Spleen (tissue), 11 donors: ENCODE data around the gene PHC1. TPM values are rescaled to one million over a fixed set of nuclear protein-coding genes. Genes with fewer than 3 reads are reported as not detected.

ENCODE experiments used
- DNase-seq: peaks from one replicate; pipeline ENCODE4 v3.0.0-alpha.2; 2020
- H3K27ac ChIP-seq, 8 donors: fragments of 200-600 bp; sonication (generic) in 7 of 8; 1 replicate in 4 of 8; 2 replicates in 4 of 8; pipeline versions ENCODE4 v1.5.0 to v1.8.0; 2016 to 2021; ENCODE audit warnings: inconsistent platforms in 4 of 8, mild to moderate bottlenecking in 4 of 8, moderate library complexity in 1 of 8
- H3K27me3 ChIP-seq, 7 donors: fragments of 200-600 bp; sonication (generic) in 6 of 7; replicated peaks in 1 of 7; 1 replicate in 4 of 7; 2 replicates in 3 of 7; pipeline versions ENCODE4 v1.5.0 to v1.8.0; 2016 to 2021; ENCODE audit warnings: inconsistent platforms in 3 of 7, mild to moderate bottlenecking in 1 of 7
- H3K36me3 ChIP-seq, 6 donors: fragments of 200-600 bp; sonication (generic) in 5 of 6; 1 replicate in 4 of 6; 2 replicates in 2 of 6; pipeline versions ENCODE4 v1.5.0 to v1.8.0; 2016 to 2021; ENCODE audit warnings: inconsistent platforms in 2 of 6
- H3K4me1 ChIP-seq, 6 donors: fragments of 200-600 bp; sonication (generic) in 5 of 6; 1 replicate in 3 of 6; 2 replicates in 3 of 6; pipeline versions ENCODE4 v1.5.0 to v1.8.0; 2016 to 2021; ENCODE audit warnings: inconsistent platforms in 3 of 6
- H3K4me3 ChIP-seq, 8 donors: fragments of 200-600 bp; sonication (generic) in 7 of 8; 1 replicate in 4 of 8; 2 replicates in 4 of 8; pipeline versions ENCODE4 v1.5.0 to v1.8.0; 2016 to 2021; ENCODE audit warnings: inconsistent platforms in 4 of 8, mild to moderate bottlenecking in 4 of 8, moderate library complexity in 2 of 8
- H3K9me3 ChIP-seq, 8 donors: fragments of 200-600 bp; sonication (generic) in 7 of 8; 1 replicate in 4 of 8; 2 replicates in 4 of 8; pipeline versions ENCODE4 v1.5.0 to v1.8.0; 2016 to 2021; ENCODE audit warnings: inconsistent platforms in 4 of 8
- POLR2A ChIP-seq, 3 donors: fragments of 450-650 bp; IDR thresholded peaks; one replicate each; pipeline ENCODE4 v1.5.1; 2017; ENCODE audit warnings: antibody characterized with exemption in 3 of 3, mild to moderate bottlenecking in 1 of 3
- POLR2AphosphoS5 ChIP-seq, 3 donors: sonication (generic); formaldehyde crosslinking; IDR thresholded peaks; one replicate each; pipeline ENCODE4 v1.5.1; 2017; ENCODE audit warnings: antibody characterized with exemption in 3 of 3
- WGBS, 5 donors: extraction: QIAGEN DNeasy Blood & Tissue Kit in 3 of 5; methylation state at CpG; one replicate each; pipeline versions ENCODE4 v1.1.5 to v1.1.7; 2013 to 2018; 5-methylcytosine and 5-hydroxymethylcytosine counted together
- intact Hi-C: fragments of 100-400 bp; cut with DNase I; formaldehyde crosslinking; loops from one replicate; pipeline ENCODE4 v1.15.0; 2023; ENCODE audit warnings: low total_unique reads
- polyA plus RNA-seq, 3 donors: library from polyadenylated mRNA; stranded (reverse); fragments of 200-250 nt; gene quantifications; one replicate each; pipeline ENCODE4 v1.2.1, GENCODE V29; 2013
- total RNA-seq, 7 donors: library from RNA; depleted of rRNA in 3 of 7; stranded (reverse); fragments of >200 nt in 3 of 7; fragmentation: NEBNext Ultra II Directional in 4 of 7; extraction: Animal tissue kit (Norgen Biotek cat#: 25700) in 4 of 7; gene quantifications; one replicate each; pipeline versions ENCODE4 v1.1.0 to v1.2.1, GENCODE V29; 2016 to 2021
- TF ChIP-seq, protein P1 (sequence below), 11 experiments: fragments of 200-600 bp in 7 of 11; fragments of 450-650 bp in 4 of 11; sonication (generic) in 4 of 11; IDR thresholded peaks in 8 of 11; conservative IDR thresholded peaks in 3 of 11; 1 replicate in 7 of 11; 2 replicates in 4 of 11; pipeline versions ENCODE4 v1.4.0 to v1.8.0; 2016 to 2021; ENCODE audit warnings: antibody characterized with exemption in 11 of 11, inconsistent platforms in 4 of 11, mild to moderate bottlenecking in 1 of 11
- donor health status: healthy with polysubstance abuse.
- donor health status: DM: no; HTN: no; CAD: no; lungs with moderate emphysema.
- donor health status: DM: no; HTN: no; CAD: no.
- donor health status: Bipolar disorder and iron deficiency.
- donor health status: healthy.
- donor health status: DM: no; HTN: no; CAD: no.
- donor health status: DM: yes; HTN: yes; CAD: no.

The PHC1 gene
- total and polyA plus RNA-seq, 10 donors: 16.5 to 51.1 (median 28.2) TPM

DNA sequence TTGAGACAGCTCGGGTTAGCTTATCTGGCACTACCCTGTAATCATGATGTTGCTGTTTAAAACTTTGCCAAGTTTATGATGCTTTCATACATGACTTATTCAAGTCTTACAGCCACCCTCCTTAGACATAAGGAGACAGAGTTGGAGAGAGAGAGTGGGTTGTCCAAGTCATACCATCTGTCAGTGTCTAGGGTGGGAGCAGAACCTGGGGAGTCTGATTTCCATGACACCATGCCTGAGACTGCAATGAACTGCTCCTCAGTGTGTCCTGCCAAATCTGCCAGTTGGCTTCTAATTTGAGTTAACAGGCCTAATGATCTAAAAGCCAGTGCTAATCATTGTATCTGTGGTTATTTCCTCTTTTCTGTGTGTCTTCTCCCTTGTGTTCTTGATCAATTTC, 43.7 kb upstream of the PHC1 start:
- H3K9me3 ChIP-seq: no peaks in the 10 kb centered on the region
- H3K4me3 ChIP-seq: no peak overlapping the region
- TF ChIP-seq, protein P1, sequence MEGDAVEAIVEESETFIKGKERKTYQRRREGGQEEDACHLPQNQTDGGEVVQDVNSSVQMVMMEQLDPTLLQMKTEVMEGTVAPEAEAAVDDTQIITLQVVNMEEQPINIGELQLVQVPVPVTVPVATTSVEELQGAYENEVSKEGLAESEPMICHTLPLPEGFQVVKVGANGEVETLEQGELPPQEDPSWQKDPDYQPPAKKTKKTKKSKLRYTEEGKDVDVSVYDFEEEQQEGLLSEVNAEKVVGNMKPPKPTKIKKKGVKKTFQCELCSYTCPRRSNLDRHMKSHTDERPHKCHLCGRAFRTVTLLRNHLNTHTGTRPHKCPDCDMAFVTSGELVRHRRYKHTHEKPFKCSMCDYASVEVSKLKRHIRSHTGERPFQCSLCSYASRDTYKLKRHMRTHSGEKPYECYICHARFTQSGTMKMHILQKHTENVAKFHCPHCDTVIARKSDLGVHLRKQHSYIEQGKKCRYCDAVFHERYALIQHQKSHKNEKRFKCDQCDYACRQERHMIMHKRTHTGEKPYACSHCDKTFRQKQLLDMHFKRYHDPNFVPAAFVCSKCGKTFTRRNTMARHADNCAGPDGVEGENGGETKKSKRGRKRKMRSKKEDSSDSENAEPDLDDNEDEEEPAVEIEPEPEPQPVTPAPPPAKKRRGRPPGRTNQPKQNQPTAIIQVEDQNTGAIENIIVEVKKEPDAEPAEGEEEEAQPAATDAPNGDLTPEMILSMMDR (IDR thresholded peaks at IDR 0.05 in 8 of 11, conservative IDR thresholded peaks at IDR 0.05 in 3 of 11): no peak
- no peak for TF ChIP-seq POLR2AphosphoS5 (IDR thresholded peaks at IDR 0.05)
- TF ChIP-seq POLR2A (IDR thresholded peaks at IDR 0.05): no peak
- 88 to 100% (median 95%) methylated on average over 1 of the region's 1 CpG for WGBS, 5 donors
- DNase-seq: no peak
- no peak overlapping the region for H3K27ac ChIP-seq
- H3K27me3 ChIP-seq: no peaks in the 10 kb centered on the region
- H3K36me3 ChIP-seq: no peaks in the 10 kb centered on the region
- no peaks in the 10 kb centered on the region for H3K4me1 ChIP-seq
- intact Hi-C loops: no loop called here

DNA sequence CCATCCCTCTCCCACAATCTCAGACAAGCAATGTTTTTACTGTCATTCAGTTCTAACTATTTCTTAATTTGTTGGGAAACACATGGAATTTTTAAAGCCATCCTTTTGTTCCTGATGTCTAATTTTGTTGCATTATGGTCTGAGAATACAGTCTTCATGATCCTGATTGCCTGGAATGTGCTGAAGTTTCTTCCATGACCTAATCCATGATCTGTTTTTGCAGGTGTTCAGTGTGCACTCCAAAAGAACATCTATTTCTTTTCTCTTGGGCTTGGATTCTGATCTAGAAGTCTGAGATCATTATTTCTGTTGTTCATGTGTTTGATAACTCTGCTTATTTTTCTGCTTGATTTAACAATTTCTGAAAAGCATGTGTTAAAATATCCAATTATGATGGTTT, 43.2 kb upstream of the PHC1 start:
- Histone ChIP-seq H3K27ac (no peak overlapping the region), H3K4me3 (no peak overlapping the region), H3K27me3 (no peaks in the 10 kb centered on the region), H3K9me3 (no peaks in the 10 kb centered on the region), H3K4me1 (no peaks in the 10 kb centered on the region), H3K36me3 (no peaks in the 10 kb centered on the region)
- intact Hi-C loops: no loop called here
- no peak for TF ChIP-seq POLR2AphosphoS5 (IDR thresholded peaks at IDR 0.05)
- DNase-seq: no peak

DNA sequence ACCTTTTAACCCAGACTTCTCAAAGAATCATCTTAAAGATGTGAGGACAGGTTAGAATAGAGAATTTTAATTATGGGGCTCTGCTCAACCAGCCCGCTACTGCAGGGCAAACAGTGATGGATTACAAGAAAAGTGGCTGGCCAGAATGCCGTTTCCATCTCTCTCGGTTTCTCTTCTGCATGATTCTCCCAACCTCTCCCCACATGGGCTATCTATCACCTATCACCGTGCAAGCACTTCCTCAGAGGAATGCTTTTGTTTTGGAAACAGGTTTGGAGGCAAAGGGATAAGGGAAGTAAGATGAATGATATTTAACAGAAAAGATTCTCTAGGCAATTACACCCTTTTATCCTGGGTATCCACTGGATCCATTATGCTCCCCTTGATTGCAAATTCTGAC, 37.4 kb upstream of the PHC1 start:
- intact Hi-C loops: no loop called here
- no peak for DNase-seq
- Histone ChIP-seq H3K4me3 (no peak overlapping the region), H3K27me3 (no peaks in the 10 kb centered on the region), H3K4me1 (no peaks in the 10 kb centered on the region), H3K36me3 (no peaks in the 10 kb centered on the region), H3K27ac (no peak overlapping the region), H3K9me3 (no peaks in the 10 kb centered on the region)
- TF ChIP-seq, protein P1 (IDR thresholded peaks at IDR 0.05 in 8 of 11, conservative IDR thresholded peaks at IDR 0.05 in 3 of 11): no peak
- TF ChIP-seq POLR2A (IDR thresholded peaks at IDR 0.05) (no peak), POLR2AphosphoS5 (IDR thresholded peaks at IDR 0.05) (no peak)
- WGBS, 5 donors: 38 to 76% (median 52%) methylated on average over 4 of the region's 4 CpGs

DNA sequence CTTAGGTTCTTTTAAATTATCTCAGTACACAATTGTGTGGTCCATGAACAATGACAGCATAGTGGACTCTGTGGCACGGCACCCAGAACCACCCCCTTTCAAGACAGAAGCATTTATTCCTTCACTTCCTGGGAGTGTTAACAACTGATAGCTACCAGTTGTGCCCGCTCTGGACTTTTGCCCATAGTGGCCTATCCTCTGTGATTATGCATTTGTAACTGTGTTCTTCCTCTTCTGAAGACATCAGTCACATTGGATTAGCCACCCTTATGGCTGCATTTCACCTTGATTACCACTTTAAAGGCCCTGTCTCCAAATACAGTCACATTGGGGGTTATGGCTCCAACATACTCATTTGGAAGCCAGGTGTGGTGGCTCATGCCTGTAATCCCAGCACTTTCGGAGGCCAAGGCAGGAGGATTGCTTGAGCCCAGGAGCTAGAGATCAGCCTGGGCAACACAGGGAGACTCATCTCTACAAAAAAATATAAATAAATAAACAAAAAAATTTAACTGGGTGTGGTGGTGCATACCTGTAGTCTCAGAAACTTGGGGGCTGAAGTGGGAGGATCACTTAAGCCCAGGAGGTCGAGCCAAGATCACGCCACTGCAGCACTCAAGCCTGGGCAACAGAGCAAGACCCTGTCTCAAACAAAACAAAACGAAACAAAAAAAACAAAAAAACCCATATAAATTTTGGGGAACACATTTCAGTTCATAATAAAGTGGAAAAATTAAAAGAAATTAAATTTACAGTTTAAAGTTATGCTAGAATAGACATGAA, 27.6 kb upstream of the PHC1 start:
- H3K36me3 ChIP-seq: no peaks in the 10 kb centered on the region
- no peak for DNase-seq
- no peaks in the 10 kb centered on the region for H3K9me3 ChIP-seq
- H3K27me3 ChIP-seq: no peaks in the 10 kb centered on the region
- WGBS, 5 donors: 86 to 92% (median 90%) methylated on average over 6 of the region's 6 CpGs
- H3K27ac ChIP-seq: no peak overlapping the region
- peaks cover 0 to 9% (median 4%) of the 10 kb centered on the region in 6 donors for H3K4me1 ChIP-seq
- TF ChIP-seq, protein P1 (IDR thresholded peaks at IDR 0.05 in 8 of 11, conservative IDR thresholded peaks at IDR 0.05 in 3 of 11): no peak
- TF ChIP-seq POLR2A (IDR thresholded peaks at IDR 0.05) (no peak), POLR2AphosphoS5 (IDR thresholded peaks at IDR 0.05) (no peak)
- intact Hi-C loops: loop anchor here (10.0 kb wide), 1 partner anchor 202 kb away; no protein-coding TSS in a partner anchor
- no peak overlapping the region for H3K4me3 ChIP-seq
